ENCODE results near the gene NR1H3. TPM values are rescaled to one million over a fixed set of nuclear protein-coding genes. Genes with fewer than 3 reads are reported as not detected.

NR1H3 gene
- total RNA-seq, 1 experiment from 2014 or later = 31.6 TPM

DNA sequence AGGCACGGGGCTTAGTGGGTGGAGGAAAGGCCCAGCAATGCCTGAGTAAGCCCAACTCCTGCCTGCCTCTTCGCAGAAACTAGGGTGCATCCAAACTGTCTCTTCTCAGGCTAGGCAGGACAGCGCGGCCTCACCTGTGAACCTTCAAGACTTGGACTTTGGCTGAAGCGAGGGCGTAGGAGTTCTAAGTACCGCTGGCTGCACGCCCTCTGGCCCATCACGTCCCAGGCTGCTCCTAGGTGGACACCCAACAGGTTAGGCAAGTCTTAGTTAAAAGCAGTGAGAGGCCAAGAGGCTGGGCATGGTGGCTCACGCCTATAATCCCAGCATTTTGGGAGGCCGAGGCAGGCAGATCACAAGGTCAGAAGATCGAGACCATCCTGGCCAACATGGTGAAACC is 44.9 kb upstream of the NR1H3 start:
- H2AFZ ChIP-seq (ENCODE audit: low read length) = no peak overlapping the region
- POLR2A ChIA-PET (ENCODE audit: unreplicated experiment) = no interaction called here
- no peaks in the 10 kb centered on the region for H3K36me3 ChIP-seq (ENCODE audit: low read depth, low read length)
- BruUV-seq (replicated peaks) = no TSS peak
- TF ChIP-seq EZH2phosphoT487 (IDR thresholded peaks at IDR 0.05; ENCODE audit: borderline replicate concordance, low read length) (no peak), EZH2 (IDR thresholded peaks at IDR 0.05; ENCODE audit: low read length, unreplicated experiment) (no peak)
- TF ChIP-seq, protein P1, sequence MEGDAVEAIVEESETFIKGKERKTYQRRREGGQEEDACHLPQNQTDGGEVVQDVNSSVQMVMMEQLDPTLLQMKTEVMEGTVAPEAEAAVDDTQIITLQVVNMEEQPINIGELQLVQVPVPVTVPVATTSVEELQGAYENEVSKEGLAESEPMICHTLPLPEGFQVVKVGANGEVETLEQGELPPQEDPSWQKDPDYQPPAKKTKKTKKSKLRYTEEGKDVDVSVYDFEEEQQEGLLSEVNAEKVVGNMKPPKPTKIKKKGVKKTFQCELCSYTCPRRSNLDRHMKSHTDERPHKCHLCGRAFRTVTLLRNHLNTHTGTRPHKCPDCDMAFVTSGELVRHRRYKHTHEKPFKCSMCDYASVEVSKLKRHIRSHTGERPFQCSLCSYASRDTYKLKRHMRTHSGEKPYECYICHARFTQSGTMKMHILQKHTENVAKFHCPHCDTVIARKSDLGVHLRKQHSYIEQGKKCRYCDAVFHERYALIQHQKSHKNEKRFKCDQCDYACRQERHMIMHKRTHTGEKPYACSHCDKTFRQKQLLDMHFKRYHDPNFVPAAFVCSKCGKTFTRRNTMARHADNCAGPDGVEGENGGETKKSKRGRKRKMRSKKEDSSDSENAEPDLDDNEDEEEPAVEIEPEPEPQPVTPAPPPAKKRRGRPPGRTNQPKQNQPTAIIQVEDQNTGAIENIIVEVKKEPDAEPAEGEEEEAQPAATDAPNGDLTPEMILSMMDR (conservative IDR thresholded peaks at IDR 0.05; ENCODE audit: low read depth, low read length) = no peak
- ATAC-seq = no peak
- H4K20me1 ChIP-seq (ENCODE audit: low read length) = no peaks in the 10 kb centered on the region
- no peak overlapping the region for H3K27ac ChIP-seq (ENCODE audit: low read length)
- H3K4me3 ChIP-seq (ENCODE audit: low read length) = no peak overlapping the region
- peaks cover 25% of the 10 kb centered on the region for H3K4me1 ChIP-seq (ENCODE audit: insufficient read depth, low read length)
- no peak for DNase-seq
- H3K9ac ChIP-seq (ENCODE audit: low read length) = no peak overlapping the region
- no peaks in the 10 kb centered on the region for H3F3A ChIP-seq (ENCODE audit: low read length, unreplicated experiment)
- no peaks in the 10 kb centered on the region for H3K27me3 ChIP-seq (ENCODE audit: low read length)
- CTCF ChIA-PET = no interaction called here
- intact Hi-C loops (cut with micrococcal nuclease) = no loop called here
- no peaks in the 10 kb centered on the region for H3K9me2 ChIP-seq (replicated peaks; ENCODE audit: low read length)
- H3K9me3 ChIP-seq (ENCODE audit: low read length) = no peaks in the 10 kb centered on the region
- H3K4me2 ChIP-seq (ENCODE audit: low read length) = no peak overlapping the region
- peaks cover 22% of the 10 kb centered on the region for H3K79me2 ChIP-seq (ENCODE audit: low read length)

GRCh38 chr11:47213950-47214565 is 43.7 kb upstream of the NR1H3 start:
- ATAC-seq = peak; percentile 78
- peaks cover 32% of the 10 kb centered on the region for H3K79me2 ChIP-seq (ENCODE audit: low read length)
- CTCF ChIA-PET = interaction anchor here (0.5 to 1.7 kb wide), 7 partner anchors 20 to 301 kb away, joined by 3 to 17 read pairs (median 7); no protein-coding TSS in a partner anchor
- peak; percentile 91 for DNase-seq
- no peak for TF ChIP-seq EZH2phosphoT487 (IDR thresholded peaks at IDR 0.05; ENCODE audit: borderline replicate concordance, low read length)
- TF ChIP-seq, protein P1 (conservative IDR thresholded peaks at IDR 0.05; ENCODE audit: low read depth, low read length) = no peak
- TF ChIP-seq EZH2 (IDR thresholded peaks at IDR 0.05; ENCODE audit: low read length, unreplicated experiment) = no peak
- no peaks in the 10 kb centered on the region for H3K36me3 ChIP-seq (ENCODE audit: low read depth, low read length)
- TSS peak; percentile 74 for BruUV-seq (replicated peaks)
- peak overlapping the region; percentile 97 for H3K4me2 ChIP-seq (ENCODE audit: low read length)
- peak overlapping the region; percentile 77 for H3K4me3 ChIP-seq (ENCODE audit: low read length)
- peak overlapping the region; percentile 93 for H3K9ac ChIP-seq (ENCODE audit: low read length)
- intact Hi-C loops (cut with micrococcal nuclease) = loop anchor here (1.0 to 2.0 kb wide), 2 partner anchors 29 to 37 kb away; partner anchors contain the start of gene ARFGAP2
- no peaks in the 10 kb centered on the region for H3K9me2 ChIP-seq (replicated peaks; ENCODE audit: low read length)
- no peaks in the 10 kb centered on the region for H3F3A ChIP-seq (ENCODE audit: low read length, unreplicated experiment)
- H3K27me3 ChIP-seq (ENCODE audit: low read length) = no peaks in the 10 kb centered on the region
- H2AFZ ChIP-seq (ENCODE audit: low read length) = peak overlapping the region; percentile 96
- no peaks in the 10 kb centered on the region for H4K20me1 ChIP-seq (ENCODE audit: low read length)
- H3K4me1 ChIP-seq (ENCODE audit: insufficient read depth, low read length) = peaks cover 25% of the 10 kb centered on the region
- POLR2A ChIA-PET (ENCODE audit: unreplicated experiment) = interaction anchor here (0.5 to 1.4 kb wide), 9 partner anchors 8 to 46 kb away, joined by 3 to 27 read pairs (median 6); no protein-coding TSS in a partner anchor
- no peaks in the 10 kb centered on the region for H3K9me3 ChIP-seq (ENCODE audit: low read length)
- peak overlapping the region; percentile 83 for H3K27ac ChIP-seq (ENCODE audit: low read length)
